IMR-90 (cell line): ENCODE measurements around the gene RAB36. TPM values are rescaled to one million over a fixed set of nuclear protein-coding genes. Genes with fewer than 3 reads are reported as not detected.

Source experiments
- ATAC-seq: fragments of 200-7000 bp; cut with Tn5 transposase; 2 replicates; pipeline ENCODE4 v1.9.1; 2020; ENCODE audit warnings: low read depth, mild to moderate bottlenecking, moderate library complexity
- BruUV-seq: library from RNA; stranded (reverse); fragments of 400-500 nt; replicated peaks from 2 replicates; lab custom pipeline; 2021; lab: Mats Ljungman, UMichigan
- CTCF ChIA-PET: fragments of 300-600 bp; formaldehyde crosslinking; extraction: SDS; loops from one replicate; lab custom pipeline; 2021; ENCODE audit warnings: antibody characterized with exemption; lab: Yijun Ruan, JAX
- POLR2A ChIA-PET: fragments of 300-600 bp; sonication (Branson Sonifier 250); formaldehyde crosslinking; loops from one replicate; lab custom pipeline; 2022; ENCODE audit warnings: antibody characterized with exemption; ENCODE audit not compliant: unreplicated experiment; lab: Charles Lee
- DNase-seq: peaks from one replicate; pipeline ENCODE4 v3.0.0; 2013
- H2AFZ ChIP-seq: replicated peaks from 2 replicates; pipeline ENCODE3; 2013; ENCODE audit warnings: low read length, mild to moderate bottlenecking; ENCODE audit not compliant: poor library complexity
- H2AK5ac ChIP-seq: 2 replicates; pipeline ENCODE4 v1.6.1; 2013; ENCODE audit warnings: low read depth, low read length, inconsistent platforms
- H2AK9ac ChIP-seq: replicated peaks from 2 replicates; pipeline ENCODE3; 2013; ENCODE audit warnings: mild to moderate bottlenecking, low read depth, low read length, moderate library complexity; ENCODE audit not compliant: poor library complexity
- H2BK120ac ChIP-seq: 2 replicates; pipeline ENCODE4 v1.6.1; 2013; ENCODE audit warnings: low read depth, low read length, inconsistent platforms
- H2BK15ac ChIP-seq: 3 replicates; pipeline ENCODE4 v1.6.1; 2013; ENCODE audit warnings: low read depth, low read length, inconsistent platforms
- H2BK20ac ChIP-seq: 2 replicates; pipeline ENCODE4 v1.6.1; 2013; ENCODE audit warnings: low read depth, mild to moderate bottlenecking, inconsistent platforms, low read length, moderate library complexity
- H2BK5ac ChIP-seq: 2 replicates; pipeline ENCODE4 v1.6.1; 2013; ENCODE audit warnings: mild to moderate bottlenecking, low read depth, low read length, inconsistent platforms; ENCODE audit not compliant: poor library complexity, severe bottlenecking
- H3K14ac ChIP-seq: replicated peaks from 2 replicates; pipeline ENCODE4 v1.6.1; 2013; ENCODE audit warnings: low read depth, low read length, inconsistent platforms
- H3K18ac ChIP-seq: 2 replicates; pipeline ENCODE4 v1.6.1; 2013; ENCODE audit warnings: low read depth, low read length, control low read depth
- H3K23ac ChIP-seq: 2 replicates; pipeline ENCODE4 v1.6.1; 2013; ENCODE audit warnings: low read depth, low read length, inconsistent platforms
- H3K27ac ChIP-seq: 2 replicates; pipeline ENCODE4 v1.5.1; 2013; ENCODE audit warnings: mild to moderate bottlenecking, control low read depth, low read length; ENCODE audit not compliant: insufficient read depth
- H3K27me3 ChIP-seq: 2 replicates; pipeline ENCODE4 v1.6.1; 2013; ENCODE audit warnings: low read length; ENCODE audit not compliant: control insufficient read depth, insufficient read depth
- H3K36me3 ChIP-seq: 2 replicates; pipeline ENCODE4 v1.6.1; 2013; ENCODE audit warnings: low read length, mixed read lengths; ENCODE audit not compliant: control insufficient read depth, insufficient read depth
- H3K4ac ChIP-seq: 2 replicates; pipeline ENCODE4 v1.6.1; 2013; ENCODE audit warnings: low read depth, low read length, inconsistent platforms
- H3K4me1 ChIP-seq: 2 replicates; pipeline ENCODE4 v1.6.1; 2013; ENCODE audit warnings: low read length, mixed read lengths; ENCODE audit not compliant: control insufficient read depth, insufficient read depth
- H3K4me2 ChIP-seq: 2 replicates; pipeline ENCODE4 v1.6.1; 2013; ENCODE audit warnings: low read depth, mild to moderate bottlenecking, control low read depth, low read length, moderate library complexity
- H3K4me3 ChIP-seq: 2 replicates; pipeline ENCODE4 v1.5.1; 2013; ENCODE audit warnings: low read depth, mild to moderate bottlenecking, control low read depth, low read length, moderate library complexity; ENCODE audit not compliant: insufficient read depth
- H3K56ac ChIP-seq: 2 replicates; pipeline ENCODE4 v1.6.1; 2013; ENCODE audit warnings: low read length, inconsistent platforms; ENCODE audit not compliant: insufficient read depth; ENCODE audit errors: extremely low read depth
- H3K79me1 ChIP-seq, 2 experiments: 2 replicates each; pipeline ENCODE4 v1.6.1; 2013; ENCODE audit warnings: low read length in 2 of 2, inconsistent platforms in 1 of 2, low read depth in 1 of 2
- H3K9ac ChIP-seq: 2 replicates; pipeline ENCODE4 v1.6.1; 2013; ENCODE audit warnings: low read depth, low read length, control low read depth
- H3K9me1 ChIP-seq: 2 replicates; pipeline ENCODE4 v1.6.1; 2013; ENCODE audit warnings: low read length, inconsistent platforms; ENCODE audit not compliant: insufficient read depth
- H3K9me3 ChIP-seq: 2 replicates; pipeline ENCODE4 v1.6.1; 2013; ENCODE audit warnings: low read length; ENCODE audit not compliant: control insufficient read depth, insufficient read depth
- H4K20me1 ChIP-seq: 2 replicates; pipeline ENCODE4 v1.6.1; 2013; ENCODE audit warnings: low read length, inconsistent platforms; ENCODE audit not compliant: insufficient read depth
- H4K5ac ChIP-seq: 2 replicates; pipeline ENCODE4 v1.6.1; 2013; ENCODE audit warnings: mild to moderate bottlenecking, low read depth, low read length, control low read depth
- H4K8ac ChIP-seq, 2 experiments: 2 replicates each; pipeline ENCODE4 v1.6.1; 2013; ENCODE audit warnings: low read depth in 2 of 2, low read length in 2 of 2, control low read depth in 1 of 2, inconsistent platforms in 1 of 2
- H4K91ac ChIP-seq: 2 replicates; pipeline ENCODE4 v1.6.1; 2013; ENCODE audit warnings: low read depth, low read length, inconsistent platforms; ENCODE audit not compliant: insufficient read depth
- BHLHE40 ChIP-seq: fragments of 150-350 bp; IDR thresholded peaks from 2 replicates; pipeline ENCODE4 v1.6.1; 2016; ENCODE audit warnings: mild to moderate bottlenecking, low read depth, low read length
- CEBPB ChIP-seq: IDR thresholded peaks from 2 replicates; pipeline ENCODE4 v1.6.1; 2012; ENCODE audit warnings: low read depth, low read length, improper control_type of control experiment
- FOS ChIP-seq: fragments of 150-350 bp; IDR thresholded peaks from 2 replicates; pipeline ENCODE4 v1.6.1; 2016; ENCODE audit warnings: low read depth, low read length
- MAFK ChIP-seq: IDR thresholded peaks from 2 replicates; pipeline ENCODE4 v1.6.1; 2012; ENCODE audit warnings: low read depth, low read length, improper control_type of control experiment
- NFE2L2 ChIP-seq: fragments of 150-350 bp; IDR thresholded peaks from 2 replicates; pipeline ENCODE4 v1.6.1; 2016; ENCODE audit warnings: low read depth, mild to moderate bottlenecking, low read length
- POLR2A ChIP-seq: IDR thresholded peaks from 2 replicates; pipeline ENCODE4 v1.6.1; 2012; ENCODE audit warnings: mild to moderate bottlenecking, low read depth, low read length
- RCOR1 ChIP-seq: IDR thresholded peaks from 2 replicates; pipeline ENCODE4 v1.6.1; 2012; ENCODE audit warnings: mild to moderate bottlenecking, low read length, improper control_type of control experiment; ENCODE audit not compliant: insufficient replicate concordance
- WGBS, 2 experiments: methylation state at CpG; one replicate each; pipeline versions ENCODE4 v1.1.5 to v1.1.7; 2013; ENCODE audit warnings: missing lambda C conversion rate in 2 of 2; ENCODE audit not compliant: insufficient read length in 1 of 2; ENCODE audit errors: extremely low coverage in 2 of 2; 5-methylcytosine and 5-hydroxymethylcytosine counted together
- dilution Hi-C: fragments of 300-500 bp; cut with HindIII; formaldehyde crosslinking; loops from one replicate; pipeline ENCODE4 v1.14.3; 2018; ENCODE audit warnings: low sequenced_read_pairs; ENCODE audit not compliant: unreplicated experiment
- in situ Hi-C: fragments of 300-500 bp; cut with MboI; formaldehyde crosslinking; loops from 3 replicates; pipeline ENCODE4 v1.14.3; 2019; ENCODE audit warnings: low sequenced_read_pairs, inconsistent platforms, mixed read lengths
- intact Hi-C: fragments of 100-400 bp; cut with micrococcal nuclease; formaldehyde crosslinking; loops from 2 replicates; pipeline ENCODE4 v1.10.0; 2022
- polyA plus RNA-seq, 3 experiments: library from polyadenylated mRNA; depleted of rRNA; stranded (reverse); fragments of >200 nt; gene quantifications; 2 replicates each; pipeline ENCODE4 v1.2.3, GENCODE V29; 2012; ENCODE audit warnings: low replicate concordance in 1 of 3
- total RNA-seq: library from RNA; depleted of rRNA; stranded (reverse); fragments of >200 nt; gene quantifications from 2 replicates; pipeline ENCODE4 v1.2.3, GENCODE V29; 2012
- TF ChIP-seq, protein P1 (sequence below): fragments of 150-350 bp; IDR thresholded peaks from 2 replicates; pipeline ENCODE4 v1.6.1; 2016; ENCODE audit warnings: low read depth, mild to moderate bottlenecking, low read length, moderate library complexity, borderline replicate concordance

RAB36 gene
- total and polyA plus RNA-seq, 2 of the 4 experiments (the other 2 are of a cell fraction): 3.6 to 4.0 TPM

DNA sequence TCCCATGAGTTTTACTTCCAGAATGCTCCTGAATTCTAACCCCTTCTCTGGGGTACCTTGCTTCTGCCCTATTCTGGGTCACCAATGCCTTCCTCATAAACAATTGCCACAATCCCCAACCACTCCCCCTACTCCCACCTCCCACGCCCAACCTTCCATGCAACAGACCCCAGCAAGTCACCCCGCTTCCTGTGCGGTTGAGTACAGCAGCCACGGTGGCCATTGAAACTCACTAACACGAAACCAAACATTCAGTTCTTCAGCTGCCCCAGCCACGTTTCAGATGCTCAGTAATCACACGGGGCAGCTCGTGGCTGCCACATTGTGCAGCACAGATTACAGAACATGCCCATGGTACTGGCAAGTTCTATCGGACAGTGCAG lies 31.4 kb downstream of the RAB36 start:
- POLR2A ChIA-PET: no interaction called here
- CTCF ChIA-PET: interaction anchor here (2.6 to 4.4 kb wide), 2 partner anchors 105 to 114 kb away, joined by 18 to 27 read pairs; no protein-coding TSS in a partner anchor

More for the DNA sequence above, 31.4 kb downstream of the RAB36 start:
- ATAC-seq (no peak), DNase-seq (no peak)
- no peak overlapping the region for H3K23ac ChIP-seq
- no peak overlapping the region for H3K14ac ChIP-seq
- no peak overlapping the region for H4K8ac ChIP-seq
- H3K9me3 ChIP-seq: peaks cover 11% of the 10 kb centered on the region
- peaks cover 2% of the 10 kb centered on the region; the same call in 1 of the 2 replicates for H3K36me3 ChIP-seq
- no peak overlapping the region for H3K18ac ChIP-seq
- no peak overlapping the region for H3K56ac ChIP-seq
- no peak overlapping the region for H3K9ac ChIP-seq
- no peak overlapping the region for H3K4ac ChIP-seq
- no peak overlapping the region for H3K27ac ChIP-seq
- no peak overlapping the region for H2AK5ac ChIP-seq
- 80% methylated on average over 9 of the region's 9 CpGs; no CpG with 5 or more reads in 1 of the 2 experiments for WGBS, 2 experiments
- H3K9me1 ChIP-seq: no peaks in the 10 kb centered on the region
- dilution Hi-C loops (no loop called here), intact Hi-C loops (no loop called here), in situ Hi-C loops (loop anchor here (5.0 to 10.0 kb wide), 2 partner anchors 101 to 218 kb away; no protein-coding TSS in a partner anchor)
- no peak overlapping the region for H4K5ac ChIP-seq
- H4K91ac ChIP-seq: no peak overlapping the region
- H3K4me2 ChIP-seq: no peak overlapping the region
- H4K20me1 ChIP-seq: peaks cover 1% of the 10 kb centered on the region; the same call in 1 of the 2 replicates
- no peak overlapping the region for H2BK20ac ChIP-seq
- no peak overlapping the region for H2AFZ ChIP-seq
- no TSS peak for BruUV-seq
- TF ChIP-seq RCOR1 (no peak), MAFK (no peak), NFE2L2 (no peak), CEBPB (no peak), BHLHE40 (no peak), FOS (no peak), POLR2A (no peak)
- TF ChIP-seq, protein P1, sequence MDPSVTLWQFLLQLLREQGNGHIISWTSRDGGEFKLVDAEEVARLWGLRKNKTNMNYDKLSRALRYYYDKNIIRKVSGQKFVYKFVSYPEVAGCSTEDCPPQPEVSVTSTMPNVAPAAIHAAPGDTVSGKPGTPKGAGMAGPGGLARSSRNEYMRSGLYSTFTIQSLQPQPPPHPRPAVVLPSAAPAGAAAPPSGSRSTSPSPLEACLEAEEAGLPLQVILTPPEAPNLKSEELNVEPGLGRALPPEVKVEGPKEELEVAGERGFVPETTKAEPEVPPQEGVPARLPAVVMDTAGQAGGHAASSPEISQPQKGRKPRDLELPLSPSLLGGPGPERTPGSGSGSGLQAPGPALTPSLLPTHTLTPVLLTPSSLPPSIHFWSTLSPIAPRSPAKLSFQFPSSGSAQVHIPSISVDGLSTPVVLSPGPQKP: no peak
- no peak overlapping the region for H2BK5ac ChIP-seq
- H3K4me3 ChIP-seq: no peak overlapping the region
- H2BK15ac ChIP-seq: no peak overlapping the region
- H2BK120ac ChIP-seq: no peak overlapping the region
- H2AK9ac ChIP-seq: no peak overlapping the region
- H3K4me1 ChIP-seq: peaks cover 10% of the 10 kb centered on the region
- peaks cover 4 to 9% of the 10 kb centered on the region in 2 experiments; a peak in 2 of 4 replicates for H3K79me1 ChIP-seq
- no peaks in the 10 kb centered on the region for H3K27me3 ChIP-seq
